GM12892 (cell line): ENCODE measurements around the gene PRSS38.

Experiments used
- POLR2A ChIP-seq: IDR thresholded peaks from 2 replicates; pipeline ENCODE4 v1.6.1; 2011; ENCODE audit warnings: low read depth, low read length, control low read depth
- POLR2AphosphoS5 ChIP-seq: IDR thresholded peaks from 2 replicates; pipeline ENCODE4 v1.6.1; 2011; ENCODE audit warnings: low read depth, low read length, control low read depth
- TAF1 ChIP-seq: IDR thresholded peaks from 2 replicates; pipeline ENCODE4 v1.6.1; 2011; ENCODE audit warnings: low read depth, mild to moderate bottlenecking, control low read depth, low read length, borderline replicate concordance

DNA sequence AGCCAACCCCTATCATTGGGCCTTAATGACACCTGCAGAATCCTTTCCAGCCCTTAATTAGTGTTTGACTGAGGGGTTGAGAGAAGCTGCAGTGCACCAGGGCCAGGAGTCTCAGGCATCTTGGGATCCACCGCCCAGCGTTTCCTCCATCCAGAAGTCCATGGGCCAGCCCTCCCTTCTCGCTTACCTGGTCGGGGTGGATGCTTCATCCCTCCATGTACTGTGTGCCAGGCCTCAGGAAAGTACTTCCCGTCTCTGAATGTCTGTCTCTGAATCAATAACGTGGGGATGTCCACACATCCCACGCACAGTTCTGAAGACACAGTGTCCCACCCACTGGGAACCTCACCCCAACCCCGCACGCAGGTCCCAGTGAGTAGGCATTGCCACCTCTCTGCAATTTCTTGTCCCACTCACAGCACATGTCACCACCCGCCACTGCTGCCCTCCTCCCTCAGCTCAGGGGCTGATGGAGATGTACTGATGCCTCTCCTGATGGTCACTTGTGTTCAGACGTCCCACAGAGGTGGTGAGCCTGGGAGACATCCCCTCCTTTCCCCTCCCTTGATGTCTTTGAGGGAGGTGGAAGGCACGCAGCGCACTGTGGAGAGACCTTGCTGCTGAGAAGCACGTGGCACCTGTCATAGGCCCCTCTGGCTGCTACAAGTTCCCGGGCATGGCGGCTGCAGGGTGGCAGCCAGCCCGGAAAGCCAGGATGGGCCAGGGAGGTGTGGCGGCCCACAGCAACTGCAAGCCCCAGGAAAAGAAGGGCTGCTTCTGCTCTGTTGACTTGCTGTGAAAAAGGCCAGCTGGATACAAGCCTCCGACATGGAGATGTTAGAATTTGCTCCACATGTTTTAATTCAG is 29.4 kb upstream of the PRSS38 start:
- TF ChIP-seq POLR2AphosphoS5 (no peak), POLR2A (no peak), TAF1 (no peak)
